HG02852 (cell line): ENCODE measurements around the gene PRX.
A peak's percentile ranks its signal among the peaks of the same experiment; 100 is the strongest.
"Not testable (repeated sequence)": the region's sequence is repeated elsewhere in the genome, so short reads cannot be mapped to it uniquely, and the experiment has no call there.

Source experiments
- ATAC-seq: cut with Tn5 transposase; IDR thresholded peaks from one replicate; pipeline ENCODE4 v1.9.1; 2021; ENCODE audit warnings: mild to moderate bottlenecking, moderate library complexity; ENCODE audit not compliant: unreplicated experiment

The PRX gene

GRCh38 chr19:40433391-40434216 lies 20.4 kb upstream of the PRX start:
- peak; percentile 75 for ATAC-seq

GRCh38 chr19:40432760-40433159 lies 19.6 kb upstream of the PRX start:
- ATAC-seq, result not testable (repeated sequence)

- no peak for ATAC-seq
These were observed 18.5 kb upstream of the PRX start for GRCh38 chr19:40431698-40432097.

GRCh38 chr19:40430242-40430641 lies 17.1 kb upstream of the PRX start:
- not testable (repeated sequence) for ATAC-seq

GRCh38 chr19:40428197-40428596 lies 15.0 kb upstream of the PRX start:
- not testable (repeated sequence) for ATAC-seq

- peak; percentile 83 for ATAC-seq
These were observed 12.5 kb upstream of the PRX start, which contains the start of gene SERTAD1 for GRCh38 chr19:40425450-40426287. Gene SERTAD1, minus strand, starts transcription at chr19:40425992. Its CDS starts 2,446 bp downstream, at chr19:40423546.

GRCh38 chr19:40424637-40425449 lies 11.7 kb upstream of the PRX start:
- no peak for ATAC-seq

- ATAC-seq, result no peak
These were observed 10.8 kb upstream of the PRX start for GRCh38 chr19:40423938-40424337.

- no peak for ATAC-seq
These were observed 9.8 kb upstream of the PRX start for GRCh38 chr19:40422748-40423566.

GRCh38 chr19:40421993-40422747 lies 9.0 kb upstream of the PRX start:
- no peak for ATAC-seq

- ATAC-seq, result peak; percentile 42
These were observed 7.9 kb upstream of the PRX start for GRCh38 chr19:40420766-40421765.

GRCh38 chr19:40420451-40420765 lies 7.2 kb upstream of the PRX start:
- ATAC-seq, result no peak

- ATAC-seq, result no peak
These were observed 6.6 kb upstream of the PRX start for GRCh38 chr19:40419780-40420179.

GRCh38 chr19:40419066-40419612 lies 6.0 kb upstream of the PRX start:
- no peak for ATAC-seq

GRCh38 chr19:40418040-40418439 lies 4.9 kb upstream of the PRX start:
- no peak for ATAC-seq

GRCh38 chr19:40417643-40417981 lies 4.4 kb upstream of the PRX start:
- ATAC-seq, result no peak

GRCh38 chr19:40416918-40417642 lies 3.9 kb upstream of the PRX start:
- no peak for ATAC-seq

- ATAC-seq, result no peak
These were observed 2.6 kb upstream of the PRX start for GRCh38 chr19:40415768-40416167.
